Measurements from ENCODE around the gene COLGALT1.
"Not testable (repeated sequence)": the region's sequence is repeated elsewhere in the genome, so short reads cannot be mapped to it uniquely, and the experiment has no call there.

COLGALT1 gene

GRCh38 chr19:17555480-17555928 lies at the start of gene COLGALT1:
TSS of gene COLGALT1 (plus strand) at chr19:17555649. CDS start at chr19:17555714, 65 bp downstream.
- peak; percentile 97 for DNase-seq

- no peak for DNase-seq
These were observed 48.7 kb upstream of the COLGALT1 start for GRCh38 chr19:17506745-17507144.

DNA sequence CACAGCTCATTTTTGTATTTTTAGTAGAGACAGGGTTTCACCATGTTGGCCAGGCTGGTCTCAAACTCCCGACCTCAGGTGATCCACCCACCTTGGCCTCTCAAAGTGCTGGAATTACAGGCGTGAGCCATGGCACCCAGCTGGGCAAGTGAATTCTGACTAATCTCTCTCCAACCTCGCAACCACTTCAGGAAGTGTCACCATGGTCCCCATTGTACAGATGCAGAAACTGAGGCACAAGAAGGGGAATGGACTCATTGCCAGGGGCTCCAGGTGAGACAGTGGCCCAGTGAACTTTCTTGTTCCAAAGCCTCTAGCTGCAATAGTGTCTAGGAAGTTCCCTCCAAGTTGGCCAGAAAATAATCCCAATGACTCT lies 46.9 kb upstream of the COLGALT1 start:
- not testable (repeated sequence) for DNase-seq

- DNase-seq: no peak
These were observed 45.0 kb upstream of the COLGALT1 start for GRCh38 chr19:17510220-17510993.

- DNase-seq: peak; percentile 90 to 91
These were observed 43.5 kb upstream of the COLGALT1 start for GRCh38 chr19:17511724-17512573.

DNA sequence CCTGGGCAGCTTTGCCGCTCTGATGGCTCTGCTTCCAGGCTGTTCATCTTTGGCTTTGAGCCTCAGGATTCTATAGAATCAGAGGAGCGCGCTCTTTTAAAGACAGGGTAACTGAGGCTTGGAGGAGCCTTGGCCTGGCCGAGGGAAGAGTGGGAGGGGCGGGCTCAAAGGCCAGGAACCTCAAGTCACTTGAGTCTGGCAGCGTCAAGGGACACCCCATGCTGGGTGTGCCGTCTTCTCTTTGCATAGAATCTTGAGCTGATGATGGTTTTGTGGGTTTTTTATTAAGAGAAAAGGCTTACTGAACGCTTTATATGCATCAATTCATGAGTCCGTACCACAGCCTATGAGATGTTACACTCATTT lies 42.9 kb upstream of the COLGALT1 start:
- no peak for DNase-seq

GRCh38 chr19:17515408-17516149 lies 39.9 kb upstream of the COLGALT1 start:
- no peak for DNase-seq

DNA sequence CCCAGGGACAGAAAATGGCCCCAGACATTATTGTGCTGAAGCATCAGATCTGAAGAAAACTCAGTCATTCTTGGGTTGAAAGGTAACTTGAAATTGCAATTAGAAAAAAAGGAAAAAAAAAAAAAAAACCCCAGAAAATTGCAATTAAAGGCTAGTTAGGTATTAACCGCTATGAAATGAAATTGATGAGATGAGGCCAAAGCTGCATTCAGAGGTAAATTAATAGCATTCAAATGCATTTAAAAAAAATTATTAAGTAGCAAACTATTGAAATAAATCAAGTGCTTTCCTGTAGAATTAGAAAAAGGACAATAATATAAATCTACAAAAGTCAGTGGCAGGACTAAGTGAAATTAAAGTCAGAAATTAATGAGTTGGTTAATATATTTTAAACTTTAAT lies 37.6 kb upstream of the COLGALT1 start:
- no peak for DNase-seq

DNA sequence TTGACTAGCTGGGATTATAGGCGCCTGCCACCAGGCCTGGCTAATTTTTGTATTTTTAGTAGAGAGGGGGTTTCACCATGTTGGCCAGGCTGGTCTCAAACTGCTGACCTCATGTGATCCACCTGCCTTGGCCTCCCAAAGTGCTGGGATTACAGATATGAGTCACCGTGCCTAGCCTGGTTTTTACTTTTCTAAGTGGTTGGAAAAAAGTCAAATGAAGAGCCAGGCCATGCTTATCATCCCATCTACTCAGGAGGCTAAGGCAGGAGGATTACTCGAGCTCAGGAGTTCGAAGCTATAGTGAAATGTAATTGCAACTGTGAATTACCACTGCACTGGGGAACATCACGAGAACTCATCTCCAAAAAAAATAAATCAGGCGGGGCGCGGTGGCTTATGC lies 36.8 kb upstream of the COLGALT1 start:
- not testable (repeated sequence) for DNase-seq

GRCh38 chr19:17519967-17520366 lies 35.5 kb upstream of the COLGALT1 start:
- DNase-seq: no peak

DNA sequence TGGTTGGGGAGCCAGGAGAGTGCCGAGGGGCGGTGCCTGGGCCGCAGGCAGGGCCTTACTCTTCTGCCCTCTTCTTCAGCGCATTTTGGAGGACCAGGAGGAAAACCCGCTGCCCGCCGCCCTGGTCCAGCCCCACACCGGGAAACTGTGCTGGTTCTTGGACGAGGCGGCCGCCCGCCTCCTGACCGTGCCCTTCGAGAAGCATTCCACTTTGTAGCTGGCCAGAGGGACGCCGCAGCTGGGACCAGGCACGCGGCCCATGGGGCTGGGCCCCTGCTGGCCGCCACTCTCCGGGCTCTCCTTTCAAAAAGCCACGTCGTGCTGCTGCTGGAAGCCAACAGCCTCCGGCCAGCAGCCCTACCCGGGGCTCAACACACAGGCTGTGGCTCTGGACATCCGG lies 34.6 kb upstream of the COLGALT1 start:
- no peak for DNase-seq

DNA sequence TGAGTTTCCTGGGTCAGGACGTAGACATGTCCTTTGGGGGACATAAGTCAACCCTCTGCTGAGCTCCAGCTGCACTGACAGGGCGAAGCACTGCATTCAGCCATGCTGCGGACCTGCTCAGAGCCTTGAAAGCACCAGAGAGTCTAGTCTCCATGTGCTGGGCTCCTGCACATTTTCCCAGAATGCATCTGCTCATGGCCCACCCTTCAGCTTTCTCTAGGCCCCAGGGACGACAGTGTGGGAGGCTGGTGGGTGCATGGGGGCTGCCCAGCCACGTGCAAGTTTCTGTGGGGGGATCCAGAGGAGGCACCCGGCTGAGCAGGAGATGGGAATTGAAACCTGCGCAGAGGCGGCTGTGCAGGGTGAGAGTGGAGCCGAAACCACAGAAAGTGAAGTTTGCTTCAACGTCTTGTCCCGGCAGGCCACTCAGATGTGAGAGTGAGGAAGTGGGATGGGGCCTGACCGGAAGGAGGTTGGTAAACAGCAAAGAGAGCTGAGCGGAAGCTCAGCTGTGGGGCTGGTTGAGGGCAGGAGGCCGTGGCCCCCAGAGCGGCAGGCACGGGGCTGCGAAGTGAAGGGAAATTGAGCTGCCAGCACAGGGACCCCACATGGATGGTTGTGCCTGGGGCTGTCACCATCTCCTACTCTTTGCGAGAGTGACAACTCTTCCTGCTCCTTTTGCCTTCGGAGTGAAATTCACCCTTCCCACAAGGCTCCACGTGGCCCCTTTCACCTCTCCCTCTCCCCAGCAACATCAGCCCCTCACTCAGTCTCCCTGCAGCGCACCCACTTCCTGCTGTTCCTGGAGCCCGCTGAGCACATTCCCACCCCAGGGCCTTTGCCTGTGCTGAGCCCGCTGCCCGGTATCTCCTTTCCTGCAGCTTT lies 32.2 kb upstream of the COLGALT1 start:
- peak; percentile 61 to 74 for DNase-seq

GRCh38 chr19:17524651-17525050 lies 30.8 kb upstream of the COLGALT1 start:
- no peak for DNase-seq

- DNase-seq: no peak
These were observed 30.3 kb upstream of the COLGALT1 start for GRCh38 chr19:17525141-17525540.

DNA sequence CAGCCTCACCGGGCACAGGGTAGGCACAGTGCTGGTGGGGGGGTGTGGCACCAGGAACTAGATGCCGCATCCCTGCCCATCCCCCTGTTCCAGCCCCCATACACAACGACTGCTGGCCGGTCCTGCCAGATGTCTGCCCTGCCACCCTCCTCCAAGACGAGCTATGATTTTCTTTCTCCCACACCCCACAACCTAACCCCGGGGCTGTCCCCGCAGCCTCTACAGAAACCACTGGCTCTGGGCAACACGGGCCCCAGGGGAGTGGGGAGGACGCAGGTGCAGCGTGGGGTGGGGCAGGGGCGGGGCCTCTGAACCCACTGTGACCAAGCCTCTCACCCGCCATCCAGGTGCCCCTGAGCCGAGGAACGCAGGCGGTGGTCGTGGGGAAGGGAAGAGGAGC lies 28.5 kb upstream of the COLGALT1 start:
- DNase-seq: peak in 1 of 2 donors; percentile 73

DNA sequence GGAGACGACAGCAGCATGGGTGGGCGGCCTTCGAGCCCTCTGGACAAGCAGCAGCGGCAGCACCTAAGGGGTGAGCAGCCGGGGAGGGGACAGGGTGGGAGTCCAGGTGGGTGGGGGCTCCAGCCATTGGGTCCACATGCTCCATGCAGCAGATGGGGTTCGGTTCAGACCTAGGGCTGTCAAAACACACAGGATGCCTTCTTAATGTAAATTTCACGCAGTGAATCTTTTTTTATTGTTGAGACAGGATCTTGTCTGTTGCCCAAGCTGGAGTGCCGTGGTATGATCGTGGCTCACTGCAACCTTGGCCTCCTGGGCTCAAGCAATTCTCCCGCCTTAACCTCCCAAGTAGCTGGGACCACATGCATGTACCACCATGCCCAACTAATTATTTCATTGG lies 28.1 kb upstream of the COLGALT1 start:
- no peak for DNase-seq

DNA sequence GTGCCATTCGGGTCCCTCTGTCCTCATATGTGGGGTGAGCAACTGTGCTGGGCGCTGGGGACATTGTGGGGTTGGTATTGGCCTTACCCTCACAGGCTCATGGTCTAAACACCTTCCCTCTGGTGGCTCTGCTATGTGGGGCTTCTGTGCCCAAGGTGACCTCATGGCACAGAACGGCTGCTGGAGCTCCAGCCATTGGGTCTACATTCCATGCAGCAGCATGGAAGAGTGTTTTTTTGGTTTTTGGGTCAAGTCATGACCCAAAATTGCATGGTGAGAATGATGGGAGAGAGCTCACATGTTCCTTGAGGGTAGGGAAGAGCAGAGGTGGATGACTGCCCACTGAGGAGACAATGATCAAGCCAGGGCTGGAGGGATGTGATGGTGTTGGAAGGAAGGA lies 26.8 kb upstream of the COLGALT1 start:
- DNase-seq: no peak

- DNase-seq: no peak
These were observed 25.9 kb upstream of the COLGALT1 start for GRCh38 chr19:17529239-17530158.

DNA sequence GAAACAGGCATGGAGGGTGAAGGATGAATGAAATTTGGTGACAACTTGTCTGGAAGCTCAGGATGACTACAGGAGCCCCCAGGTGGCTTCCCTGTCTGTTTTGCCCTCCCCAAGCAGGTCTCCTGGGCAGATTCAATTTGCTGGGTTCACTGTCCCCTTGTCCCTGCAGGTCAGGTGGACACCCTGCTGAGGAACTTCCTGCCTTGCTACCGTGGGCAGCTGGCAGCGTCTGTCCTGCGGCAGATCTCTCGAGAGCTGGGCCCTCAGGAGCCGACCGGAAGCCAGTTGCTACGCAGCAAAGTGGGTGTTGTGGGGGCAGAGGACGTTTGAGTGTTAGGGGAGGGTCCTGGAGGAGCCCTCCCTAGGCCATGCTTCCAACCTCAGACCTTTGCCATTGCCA lies 24.9 kb upstream of the COLGALT1 start:
- DNase-seq: no peak

GRCh38 chr19:17532116-17532515 lies 23.3 kb upstream of the COLGALT1 start:
- no peak for DNase-seq

DNA sequence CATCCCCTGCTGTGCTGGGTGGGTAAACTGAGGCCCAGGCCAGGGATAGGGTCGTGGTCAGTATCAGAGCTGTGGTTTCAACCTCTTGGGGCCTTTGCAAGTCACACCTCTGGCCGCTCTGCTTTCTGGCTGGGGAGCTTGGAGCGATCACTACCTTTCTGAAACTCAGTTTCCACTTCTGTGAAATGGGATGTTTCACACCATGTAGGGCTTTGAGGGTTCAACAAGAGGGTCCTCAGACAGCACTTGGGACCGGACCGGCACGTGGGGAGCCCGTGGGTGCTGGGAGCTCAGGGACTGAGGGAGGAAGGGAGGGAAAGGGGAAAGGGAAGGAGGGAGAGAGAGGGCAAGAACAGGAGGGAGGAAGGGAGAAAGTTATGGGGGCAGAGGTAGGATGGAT lies 22.9 kb upstream of the COLGALT1 start:
- no peak for DNase-seq

All from CD4-positive, alpha-beta T cell treated with Interferon alpha-2 for 1 hour (primary cell).